Measurements from ENCODE around the gene CDK17.
"Not testable (repeated sequence)": the region's sequence is repeated elsewhere in the genome, so short reads cannot be mapped to it uniquely, and the experiment has no call there.

The CDK17 gene

GRCh38 chr12:96414637-96415036 lies 14.4 kb upstream of the CDK17 start:
- H3K27me3 ChIP-seq (ENCODE audit: control insufficient read depth, insufficient read depth, low read length): no peaks in the 10 kb centered on the region
- no peaks in the 10 kb centered on the region for H3K36me3 ChIP-seq (ENCODE audit: control insufficient read depth, insufficient read depth, low read length)
- H3K9ac ChIP-seq (ENCODE audit: low read length): no peak overlapping the region
- no peaks in the 10 kb centered on the region for H3K4me1 ChIP-seq (ENCODE audit: control insufficient read depth, insufficient read depth, low read length)
- no peaks in the 10 kb centered on the region for H3K9me3 ChIP-seq (ENCODE audit: control insufficient read depth, low read length)
- no peak overlapping the region for H3K4me3 ChIP-seq (ENCODE audit: low read length)

GRCh38 chr12:96412431-96412830 lies 12.2 kb upstream of the CDK17 start:
- H3K4me3 ChIP-seq (ENCODE audit: low read length): no peak overlapping the region
- no peaks in the 10 kb centered on the region for H3K36me3 ChIP-seq (ENCODE audit: control insufficient read depth, insufficient read depth, low read length)
- H3K9me3 ChIP-seq (ENCODE audit: control insufficient read depth, low read length): no peaks in the 10 kb centered on the region

GRCh38 chr12:96409731-96410130 lies 9.5 kb upstream of the CDK17 start:
- H3K36me3 ChIP-seq (ENCODE audit: control insufficient read depth, insufficient read depth, low read length): no peaks in the 10 kb centered on the region
- H3K27me3 ChIP-seq (ENCODE audit: control insufficient read depth, insufficient read depth, low read length): no peaks in the 10 kb centered on the region
- H3K4me3 ChIP-seq (ENCODE audit: low read length): no peak overlapping the region
- no peaks in the 10 kb centered on the region for H3K4me1 ChIP-seq (ENCODE audit: control insufficient read depth, insufficient read depth, low read length)
- no peak overlapping the region for H3K9ac ChIP-seq (ENCODE audit: low read length)
- no peaks in the 10 kb centered on the region for H3K9me3 ChIP-seq (ENCODE audit: control insufficient read depth, low read length)

More at GRCh38 chr12:96412431-96412830, 12.2 kb upstream of the CDK17 start:
- Histone ChIP-seq H3K27me3 (ENCODE audit: control insufficient read depth, insufficient read depth, low read length) (no peaks in the 10 kb centered on the region), H3K9ac (ENCODE audit: low read length) (no peak overlapping the region), H3K4me1 (ENCODE audit: control insufficient read depth, insufficient read depth, low read length) (no peaks in the 10 kb centered on the region)

GRCh38 chr12:96408993-96409392 lies 8.8 kb upstream of the CDK17 start:
- Histone ChIP-seq H3K36me3 (ENCODE audit: control insufficient read depth, insufficient read depth, low read length) (no peaks in the 10 kb centered on the region), H3K4me1 (ENCODE audit: control insufficient read depth, insufficient read depth, low read length) (no peaks in the 10 kb centered on the region), H3K9ac (ENCODE audit: low read length) (no peak overlapping the region), H3K27me3 (ENCODE audit: control insufficient read depth, insufficient read depth, low read length) (no peaks in the 10 kb centered on the region), H3K4me3 (ENCODE audit: low read length) (no peak overlapping the region), H3K9me3 (ENCODE audit: control insufficient read depth, low read length) (no peaks in the 10 kb centered on the region)

GRCh38 chr12:96407429-96408097 lies 7.3 kb upstream of the CDK17 start:
- not testable (repeated sequence) for H3K36me3 ChIP-seq (ENCODE audit: control insufficient read depth, insufficient read depth, low read length); H3K27me3 ChIP-seq (ENCODE audit: control insufficient read depth, insufficient read depth, low read length); H3K4me3 ChIP-seq (ENCODE audit: low read length); H3K4me1 ChIP-seq (ENCODE audit: control insufficient read depth, insufficient read depth, low read length); H3K9ac ChIP-seq (ENCODE audit: low read length); H3K9me3 ChIP-seq (ENCODE audit: control insufficient read depth, low read length)

GRCh38 chr12:96404696-96405095 lies 4.5 kb upstream of the CDK17 start:
- Histone ChIP-seq H3K4me1 (ENCODE audit: control insufficient read depth, insufficient read depth, low read length) (peaks cover 5% of the 10 kb centered on the region), H3K9me3 (ENCODE audit: control insufficient read depth, low read length) (no peaks in the 10 kb centered on the region)

GRCh38 chr12:96403870-96404269 lies 3.6 kb upstream of the CDK17 start:
- no peaks in the 10 kb centered on the region for H3K36me3 ChIP-seq (ENCODE audit: control insufficient read depth, insufficient read depth, low read length)
- no peak overlapping the region for H3K9ac ChIP-seq (ENCODE audit: low read length)
- no peaks in the 10 kb centered on the region for H3K27me3 ChIP-seq (ENCODE audit: control insufficient read depth, insufficient read depth, low read length)
- peaks cover 5% of the 10 kb centered on the region for H3K4me1 ChIP-seq (ENCODE audit: control insufficient read depth, insufficient read depth, low read length)
- H3K4me3 ChIP-seq (ENCODE audit: low read length): no peak overlapping the region
- H3K9me3 ChIP-seq (ENCODE audit: control insufficient read depth, low read length): no peaks in the 10 kb centered on the region

More at GRCh38 chr12:96404696-96405095, 4.5 kb upstream of the CDK17 start:
- H3K27me3 ChIP-seq (ENCODE audit: control insufficient read depth, insufficient read depth, low read length): no peaks in the 10 kb centered on the region
- H3K36me3 ChIP-seq (ENCODE audit: control insufficient read depth, insufficient read depth, low read length): no peaks in the 10 kb centered on the region
- no peak overlapping the region for H3K4me3 ChIP-seq (ENCODE audit: low read length)
- H3K9ac ChIP-seq (ENCODE audit: low read length): no peak overlapping the region

- not testable (repeated sequence) for H3K9ac ChIP-seq (ENCODE audit: low read length); H3K36me3 ChIP-seq (ENCODE audit: control insufficient read depth, insufficient read depth, low read length); H3K4me3 ChIP-seq (ENCODE audit: low read length)
These were observed 2.3 kb upstream of the CDK17 start for GRCh38 chr12:96402522-96402921.

GRCh38 chr12:96402061-96402460 lies 1.8 kb upstream of the CDK17 start:
- peaks cover 5% of the 10 kb centered on the region for H3K4me1 ChIP-seq (ENCODE audit: control insufficient read depth, insufficient read depth, low read length)
- H3K9ac ChIP-seq (ENCODE audit: low read length): no peak overlapping the region
- no peak overlapping the region for H3K4me3 ChIP-seq (ENCODE audit: low read length)

More at GRCh38 chr12:96402522-96402921, 2.3 kb upstream of the CDK17 start:
- not testable (repeated sequence) for H3K9me3 ChIP-seq (ENCODE audit: control insufficient read depth, low read length); H3K27me3 ChIP-seq (ENCODE audit: control insufficient read depth, insufficient read depth, low read length); H3K4me1 ChIP-seq (ENCODE audit: control insufficient read depth, insufficient read depth, low read length)

GRCh38 chr12:96401076-96401871 lies 1.0 kb upstream of the CDK17 start:
- H3K36me3 ChIP-seq (ENCODE audit: control insufficient read depth, insufficient read depth, low read length): no peaks in the 10 kb centered on the region
- H3K4me3 ChIP-seq (ENCODE audit: low read length): peak overlapping the region; percentile 43
- H3K9me3 ChIP-seq (ENCODE audit: control insufficient read depth, low read length): no peaks in the 10 kb centered on the region
- H3K9ac ChIP-seq (ENCODE audit: low read length): peak overlapping the region; percentile 49
- peaks cover 5% of the 10 kb centered on the region for H3K4me1 ChIP-seq (ENCODE audit: control insufficient read depth, insufficient read depth, low read length)
- no peaks in the 10 kb centered on the region for H3K27me3 ChIP-seq (ENCODE audit: control insufficient read depth, insufficient read depth, low read length)

More at GRCh38 chr12:96402061-96402460, 1.8 kb upstream of the CDK17 start:
- H3K36me3 ChIP-seq (ENCODE audit: control insufficient read depth, insufficient read depth, low read length): no peaks in the 10 kb centered on the region
- H3K27me3 ChIP-seq (ENCODE audit: control insufficient read depth, insufficient read depth, low read length): no peaks in the 10 kb centered on the region
- no peaks in the 10 kb centered on the region for H3K9me3 ChIP-seq (ENCODE audit: control insufficient read depth, low read length)

- H3K36me3 ChIP-seq (ENCODE audit: control insufficient read depth, insufficient read depth, low read length): no peaks in the 10 kb centered on the region
- peak overlapping the region; percentile 43 for H3K4me3 ChIP-seq (ENCODE audit: low read length)
- H3K9ac ChIP-seq (ENCODE audit: low read length): peak overlapping the region; percentile 49
- H3K4me1 ChIP-seq (ENCODE audit: control insufficient read depth, insufficient read depth, low read length): peaks cover 10% of the 10 kb centered on the region
- H3K9me3 ChIP-seq (ENCODE audit: control insufficient read depth, low read length): no peaks in the 10 kb centered on the region
- H3K27me3 ChIP-seq (ENCODE audit: control insufficient read depth, insufficient read depth, low read length): no peaks in the 10 kb centered on the region
These were observed 414 bp upstream of the CDK17 start for GRCh38 chr12:96400631-96401075.

GRCh38 chr12:96399120-96399918 lies 920 bp downstream of the CDK17 start:
- H3K27me3 ChIP-seq (ENCODE audit: control insufficient read depth, insufficient read depth, low read length): no peaks in the 10 kb centered on the region
- peaks cover 13% of the 10 kb centered on the region for H3K4me1 ChIP-seq (ENCODE audit: control insufficient read depth, insufficient read depth, low read length)
- peak overlapping the region; percentile 37 for H3K4me3 ChIP-seq (ENCODE audit: low read length)
- H3K9me3 ChIP-seq (ENCODE audit: control insufficient read depth, low read length): no peaks in the 10 kb centered on the region
- H3K36me3 ChIP-seq (ENCODE audit: control insufficient read depth, insufficient read depth, low read length): no peaks in the 10 kb centered on the region
- H3K9ac ChIP-seq (ENCODE audit: low read length): peak overlapping the region; percentile 86
